Ovary (tissue), 9 donors: ENCODE data around the gene CIB1. TPM values are rescaled to one million over a fixed set of nuclear protein-coding genes. Genes with fewer than 3 reads are reported as not detected.
"Not testable (repeated sequence)": the region's sequence is repeated elsewhere in the genome, so short reads cannot be mapped to it uniquely, and the experiment has no call there.

Experiments
- DNase-seq, 5 donors: peaks; one replicate each; pipeline ENCODE4 v3.0.0-alpha.2; 2019 to 2020
- H3K27ac ChIP-seq, 2 donors: fragments of 200-600 bp; one replicate each; pipeline versions ENCODE4 v1.5.1 to v1.8.0; 2019 to 2022
- H3K27me3 ChIP-seq: fragments of 200-600 bp; one replicate; pipeline ENCODE4 v1.8.0; 2022
- H3K36me3 ChIP-seq: fragments of 200-600 bp; sonication (generic); one replicate; pipeline ENCODE4 v1.5.1; 2019
- H3K4me1 ChIP-seq: one replicate; pipeline ENCODE4 v1.8.1; 2013; ENCODE audit warnings: mild to moderate bottlenecking, moderate library complexity; ENCODE audit not compliant: insufficient read depth
- H3K4me3 ChIP-seq: fragments of 200-600 bp; sonication (generic); one replicate; pipeline ENCODE4 v1.5.1; 2017
- H3K9me3 ChIP-seq, 2 donors: fragments of 200-600 bp in 1 of 2; sonication (generic) in 1 of 2; one replicate each; pipeline versions ENCODE4 v1.5.1 to v1.8.1; 2013 to 2019; ENCODE audit warnings: mild to moderate bottlenecking in 1 of 2, moderate library complexity in 1 of 2
- CTCF ChIP-seq, 3 donors: fragments of 450-650 bp in 2 of 3; fragments of 200-600 bp in 1 of 3; IDR thresholded peaks; one replicate each; pipeline versions ENCODE4 v1.5.1 to v1.8.0; 2016 to 2022; ENCODE audit warnings: antibody characterized with exemption in 3 of 3, mild to moderate bottlenecking in 1 of 3
- EP300 ChIP-seq: sonication (generic); formaldehyde crosslinking; IDR thresholded peaks from one replicate; pipeline ENCODE4 v1.6.1; 2017; ENCODE audit warnings: antibody characterized with exemption
- POLR2A ChIP-seq: fragments of 450-650 bp; IDR thresholded peaks from one replicate; pipeline ENCODE4 v1.6.1; 2017; ENCODE audit warnings: antibody characterized with exemption, mild to moderate bottlenecking, moderate library complexity
- WGBS, 3 donors: extraction: QIAGEN DNeasy Blood & Tissue Kit in 1 of 3; methylation state at CpG; one replicate each; pipeline versions ENCODE4 v1.1.5 to v1.1.7; 2013 to 2017; 5-methylcytosine and 5-hydroxymethylcytosine counted together
- intact Hi-C, 4 donors: fragments of 100-400 bp; cut with DNase I; formaldehyde crosslinking; loops; one replicate each; pipeline versions ENCODE4 v1.11.0 to v1.15.1; 2022 to 2023
- polyA plus RNA-seq, 2 donors: library from polyadenylated mRNA; stranded (reverse); fragments of 200-250 nt in 1 of 2; fragments of 350-450 nt in 1 of 2; fragmentation: Illumina TruSeq in 1 of 2; extraction: RNeasy Lipid Tissue Mini Kit (QIAGEN cat#74804) in 1 of 2; gene quantifications; one replicate each; pipeline ENCODE4 v1.2.3, GENCODE V29; 2013 to 2014
- total RNA-seq, 7 donors: library from RNA; depleted of rRNA in 2 of 7; stranded (reverse); fragments of >200 nt in 2 of 7; fragmentation: NEBNext Ultra II Directional in 3 of 7; extraction: Animal tissue kit (Norgen Biotek cat#: 25700) in 3 of 7; gene quantifications; one replicate each; pipeline versions ENCODE4 v1.1.0 to v1.2.4, GENCODE V29; 2016 to 2023
- donor health status: DM: no; HTN: no; CAD: no; lungs with moderate emphysema.
- donor health status: DM: no; HTN: no; CAD: no.
- donor health status: Bipolar disorder and iron deficiency.
- donor health status: DM: yes; HTN: yes; CAD: no.
- donor health status: DM: no; HTN: no; CAD: no.
- donor health status: DM: yes; HTN: yes; CAD: no.

Gene CIB1
- total and polyA plus RNA-seq, 9 donors = 18.5 to 68.8 (median 45.0) TPM

GRCh38 chr15:90265271-90266060 is 31.7 kb upstream of the CIB1 start, which contains the start of gene NGRN:
NGRN (plus strand) TSS chr15:90265672; CDS start chr15:90265713, 41 bp downstream.
- intact Hi-C loops = no loop called here
- H3K36me3 ChIP-seq = no peaks in the 10 kb centered on the region
- no peaks in the 10 kb centered on the region for H3K9me3 ChIP-seq
- no peaks in the 10 kb centered on the region for H3K27me3 ChIP-seq
- peak; percentile 87 to 93 (median 91) for DNase-seq
- peak within 1 kb of the TSS; percentile 61 for H3K4me3 ChIP-seq
- 0% methylated on average over 58 to 59 of the region's 59 CpGs for whole genome bisulfite sequencing, 3 donors
- TF ChIP-seq EP300 (no peak), CTCF (IDR thresholded peaks at IDR 0.05) (no peak), POLR2A (peak; percentile 86)
- peak within 1 kb of the TSS; percentile 76 to 89 for H3K27ac ChIP-seq
- peaks cover 12% of the 10 kb centered on the region for H3K4me1 ChIP-seq

GRCh38 chr15:90264671-90265070 is 30.9 kb upstream of the CIB1 start:
- Histone ChIP-seq H3K36me3 (no peaks in the 10 kb centered on the region), H3K9me3 (no peaks in the 10 kb centered on the region), H3K4me3 (peak overlapping the region; percentile 61), H3K27ac (peak overlapping the region; percentile 76 to 89), H3K27me3 (no peaks in the 10 kb centered on the region), H3K4me1 (peaks cover 8% of the 10 kb centered on the region)
- intact Hi-C loops = no loop called here
- no peak for TF ChIP-seq EP300
- TF ChIP-seq CTCF (IDR thresholded peaks at IDR 0.05) = no peak
- no peak for TF ChIP-seq POLR2A
- no peak for DNase-seq
- 28 to 45% (median 30%) methylated on average over 4 of the region's 4 CpGs for WGBS, 3 donors

- DNase-seq = peak in 1 of 5 donors; percentile 15
- 71 to 83% (median 80%) methylated on average over 5 of the region's 5 CpGs for WGBS, 3 donors
- Histone ChIP-seq H3K27ac (no peak overlapping the region), H3K9me3 (no peaks in the 10 kb centered on the region), H3K4me3 (no peak overlapping the region), H3K27me3 (no peaks in the 10 kb centered on the region), H3K4me1 (peaks cover 8% of the 10 kb centered on the region), H3K36me3 (no peaks in the 10 kb centered on the region)
- intact Hi-C loops = no loop called here
- no peak for TF ChIP-seq CTCF (IDR thresholded peaks at IDR 0.05)
- TF ChIP-seq EP300 = no peak
- TF ChIP-seq POLR2A = no peak
These were observed 28.7 kb upstream of the CIB1 start for GRCh38 chr15:90262426-90262825.

- Histone ChIP-seq H3K27me3 (no peaks in the 10 kb centered on the region), H3K4me1 (peaks cover 4% of the 10 kb centered on the region), H3K27ac (no peak overlapping the region), H3K36me3 (no peaks in the 10 kb centered on the region), H3K4me3 (no peak overlapping the region), H3K9me3 (no peaks in the 10 kb centered on the region)
- TF ChIP-seq EP300 = no peak
- TF ChIP-seq CTCF (IDR thresholded peaks at IDR 0.05) = no peak
- TF ChIP-seq POLR2A = no peak
- peak in 1 of 5 donors; percentile 19 for DNase-seq
- 77 to 87% (median 81%) methylated on average over 5 of the region's 5 CpGs for WGBS, 3 donors
- intact Hi-C loops = no loop called here
These were observed 28.1 kb upstream of the CIB1 start for GRCh38 chr15:90261811-90262210.

- H3K36me3 ChIP-seq, H3K4me3 ChIP-seq, intact Hi-C loops, DNase-seq, H3K27ac ChIP-seq, H3K27me3 ChIP-seq, H3K4me1 ChIP-seq, H3K9me3 ChIP-seq: not testable (repeated sequence)
- 84 to 86% (median 85%) methylated on average over 6 of the region's 6 CpGs for WGBS, 3 donors
These were observed 27.0 kb upstream of the CIB1 start for GRCh38 chr15:90260731-90261130.
